Neural cell (in vitro differentiated cells): ENCODE measurements around the gene TPGS1.

Experiments
- CTCF ChIP-seq: fragments of 450-650 bp; IDR thresholded peaks from 2 replicates; pipeline ENCODE4 v1.5.1; 2014; ENCODE audit warnings: antibody characterized with exemption, mild to moderate bottlenecking, moderate library complexity; ENCODE audit not compliant: poor library complexity, severe bottlenecking
- EP300 ChIP-seq: fragments of 450-650 bp; conservative IDR thresholded peaks from 2 replicates; pipeline ENCODE4 v1.6.1; 2014; ENCODE audit warnings: antibody characterized with exemption, mild to moderate bottlenecking, moderate library complexity; ENCODE audit not compliant: poor library complexity, severe bottlenecking
- EZH2 ChIP-seq: fragments of 200-600, 300-800 bp; shearing (Covaris generic), sonication (generic); IDR thresholded peaks from 2 replicates; pipeline ENCODE4 v1.6.1; 2014; ENCODE audit warnings: antibody characterized with exemption, low read length, borderline replicate concordance, mild to moderate bottlenecking; ENCODE audit not compliant: insufficient read depth, poor library complexity, severe bottlenecking
- MXI1 ChIP-seq: fragments of 450-650 bp; conservative IDR thresholded peaks from 2 replicates; pipeline ENCODE4 v1.6.1; 2014; ENCODE audit warnings: antibody characterized with exemption, mild to moderate bottlenecking; ENCODE audit not compliant: poor library complexity, severe bottlenecking
- POLR2AphosphoS5 ChIP-seq: IDR thresholded peaks from 2 replicates; pipeline ENCODE4 v1.6.1; 2012
- RAD21 ChIP-seq: fragments of 450-650 bp; conservative IDR thresholded peaks from 2 replicates; pipeline ENCODE4 v1.6.1; 2014; ENCODE audit warnings: antibody characterized with exemption, mild to moderate bottlenecking, moderate library complexity
- REST ChIP-seq: IDR thresholded peaks from 2 replicates; pipeline ENCODE4 v1.6.1; 2012; ENCODE audit warnings: borderline replicate concordance
- SMC3 ChIP-seq: fragments of 450-650 bp; conservative IDR thresholded peaks from 2 replicates; pipeline ENCODE4 v1.6.1; 2014; ENCODE audit warnings: antibody characterized with exemption, mild to moderate bottlenecking, moderate library complexity; ENCODE audit not compliant: poor library complexity
- TAF1 ChIP-seq: IDR thresholded peaks from 2 replicates; pipeline ENCODE4 v1.6.1; 2012; ENCODE audit warnings: low read depth

- TF ChIP-seq CTCF (no peak), EZH2 (no peak), POLR2AphosphoS5 (no peak), TAF1 (no peak), REST (no peak), EP300 (no peak), RAD21 (no peak), SMC3 (no peak), MXI1 (no peak)
These were observed 59.5 kb downstream of the TPGS1 start for GRCh38 chr19:566844-567243.
